ENCODE measurements around the gene LGALSL. TPM values are rescaled to one million over a fixed set of nuclear protein-coding genes. Genes with fewer than 3 reads are reported as not detected.
A peak's percentile ranks its signal among the peaks of the same experiment; 100 is the strongest.

Gene LGALSL
- total and polyA plus RNA-seq, 2 experiments from 2014 or later = 0.43 to 0.60 TPM

GRCh38 chr2:64423303-64423702, 30.7 kb upstream of the LGALSL start:
- no peak overlapping the region for H3K27ac ChIP-seq
- H3K79me2 ChIP-seq (ENCODE audit: insufficient read depth) = no peaks in the 10 kb centered on the region
- no peak overlapping the region for H2AFZ ChIP-seq
- no peak overlapping the region for H3K9ac ChIP-seq
- H3K9me2 ChIP-seq (ENCODE audit: insufficient read depth) = no peaks in the 10 kb centered on the region
- H3K4me3 ChIP-seq = no peak overlapping the region
- no peak for TF ChIP-seq EZH2phosphoT487 (IDR thresholded peaks at IDR 0.05; ENCODE audit: insufficient read depth, low read depth)
- no peak for TF ChIP-seq EZH2 (IDR thresholded peaks at IDR 0.05; ENCODE audit: insufficient read depth, poor library complexity, severe bottlenecking)
- no peaks in the 10 kb centered on the region for H3K36me3 ChIP-seq (ENCODE audit: low read depth)
- peaks cover 7% of the 10 kb centered on the region; the same call in 1 of the 2 replicates for H3K27me3 ChIP-seq (replicated peaks; ENCODE audit: insufficient read depth)
- in situ Hi-C loops (cut with MboI) = no loop called here
- no peak overlapping the region for H3K4me2 ChIP-seq (ENCODE audit: unreplicated experiment)
- no peaks in the 10 kb centered on the region for H3K9me3 ChIP-seq (ENCODE audit: low read depth)
- no peak for DNase-seq
- no peaks in the 10 kb centered on the region for H3F3A ChIP-seq (ENCODE audit: insufficient read depth)
- no peaks in the 10 kb centered on the region for H3K4me1 ChIP-seq (ENCODE audit: insufficient read depth)
- H4K20me1 ChIP-seq (ENCODE audit: insufficient read depth) = no peaks in the 10 kb centered on the region

- H4K20me1 ChIP-seq (ENCODE audit: insufficient read depth) = no peaks in the 10 kb centered on the region
- no peaks in the 10 kb centered on the region for H3K9me2 ChIP-seq (ENCODE audit: insufficient read depth)
- no peaks in the 10 kb centered on the region for H3F3A ChIP-seq (ENCODE audit: insufficient read depth)
- H3K9ac ChIP-seq = no peak overlapping the region
- no peak for DNase-seq
- in situ Hi-C loops (cut with MboI) = no loop called here
- H3K27ac ChIP-seq = no peak overlapping the region
- TF ChIP-seq EZH2 (IDR thresholded peaks at IDR 0.05; ENCODE audit: insufficient read depth, poor library complexity, severe bottlenecking) (no peak), EZH2phosphoT487 (IDR thresholded peaks at IDR 0.05; ENCODE audit: insufficient read depth, low read depth) (no peak)
- no peaks in the 10 kb centered on the region for H3K36me3 ChIP-seq (ENCODE audit: low read depth)
- H3K4me3 ChIP-seq = no peak overlapping the region
- H3K4me1 ChIP-seq (ENCODE audit: insufficient read depth) = no peaks in the 10 kb centered on the region
- H3K79me2 ChIP-seq (ENCODE audit: insufficient read depth) = no peaks in the 10 kb centered on the region
- H2AFZ ChIP-seq = no peak overlapping the region
- WGBS, 2 experiments (ENCODE audit: low coverage in 1 of 2, low lambda C conversion rate in 2 of 2, missing lambda C conversion rate in 2 of 2) = 38 to 53% methylated on average over 3 of the region's 3 CpGs
- H3K9me3 ChIP-seq (ENCODE audit: low read depth) = no peaks in the 10 kb centered on the region
- peaks cover 19% of the 10 kb centered on the region; the same call in 1 of the 2 replicates for H3K27me3 ChIP-seq (replicated peaks; ENCODE audit: insufficient read depth)
- H3K4me2 ChIP-seq (ENCODE audit: unreplicated experiment) = no peak overlapping the region
These were observed 29.5 kb upstream of the LGALSL start for GRCh38 chr2:64424416-64424987.

- H3K9ac ChIP-seq = no peak overlapping the region
- in situ Hi-C loops (cut with MboI) = no loop called here
- no peaks in the 10 kb centered on the region for H3F3A ChIP-seq (ENCODE audit: insufficient read depth)
- no peak for TF ChIP-seq EZH2phosphoT487 (IDR thresholded peaks at IDR 0.05; ENCODE audit: insufficient read depth, low read depth)
- no peak for TF ChIP-seq EZH2 (IDR thresholded peaks at IDR 0.05; ENCODE audit: insufficient read depth, poor library complexity, severe bottlenecking)
- H3K79me2 ChIP-seq (ENCODE audit: insufficient read depth) = no peaks in the 10 kb centered on the region
- no peaks in the 10 kb centered on the region for H3K36me3 ChIP-seq (ENCODE audit: low read depth)
- no peak overlapping the region for H3K4me2 ChIP-seq (ENCODE audit: unreplicated experiment)
- H4K20me1 ChIP-seq (ENCODE audit: insufficient read depth) = no peaks in the 10 kb centered on the region
- no peaks in the 10 kb centered on the region for H3K9me2 ChIP-seq (ENCODE audit: insufficient read depth)
- no peaks in the 10 kb centered on the region for H3K9me3 ChIP-seq (ENCODE audit: low read depth)
- no peaks in the 10 kb centered on the region for H3K4me1 ChIP-seq (ENCODE audit: insufficient read depth)
- peaks cover 30% of the 10 kb centered on the region for H3K27me3 ChIP-seq (replicated peaks; ENCODE audit: insufficient read depth)
- DNase-seq = peak; percentile 7
- H3K4me3 ChIP-seq = no peak overlapping the region
- WGBS, 2 experiments (ENCODE audit: low coverage in 1 of 2, low lambda C conversion rate in 2 of 2, missing lambda C conversion rate in 2 of 2) = 69% methylated on average over 5 of the region's 5 CpGs
- no peak overlapping the region for H3K27ac ChIP-seq
- H2AFZ ChIP-seq = no peak overlapping the region
These were observed 27.6 kb upstream of the LGALSL start for GRCh38 chr2:64426183-64426952.

GRCh38 chr2:64434039-64434657, 19.8 kb upstream of the LGALSL start:
- Histone ChIP-seq H3K4me3 (no peak overlapping the region), H3F3A (ENCODE audit: insufficient read depth) (no peaks in the 10 kb centered on the region), H4K20me1 (ENCODE audit: insufficient read depth) (no peaks in the 10 kb centered on the region), H3K4me1 (ENCODE audit: insufficient read depth) (no peaks in the 10 kb centered on the region), H3K36me3 (ENCODE audit: low read depth) (no peaks in the 10 kb centered on the region), H3K9me2 (ENCODE audit: insufficient read depth) (no peaks in the 10 kb centered on the region), H3K27ac (no peak overlapping the region), H3K9ac (no peak overlapping the region), H3K9me3 (ENCODE audit: low read depth) (no peaks in the 10 kb centered on the region), H2AFZ (no peak overlapping the region), H3K4me2 (ENCODE audit: unreplicated experiment) (no peak overlapping the region), H3K27me3 (replicated peaks; ENCODE audit: insufficient read depth) (peaks cover 65% of the 10 kb centered on the region), H3K79me2 (ENCODE audit: insufficient read depth) (no peaks in the 10 kb centered on the region)
- no peak for TF ChIP-seq EZH2phosphoT487 (IDR thresholded peaks at IDR 0.05; ENCODE audit: insufficient read depth, low read depth)
- no peak for TF ChIP-seq EZH2 (IDR thresholded peaks at IDR 0.05; ENCODE audit: insufficient read depth, poor library complexity, severe bottlenecking)
- 63 to 66% methylated on average over 4 of the region's 4 CpGs for WGBS, 2 experiments (ENCODE audit: low coverage in 1 of 2, low lambda C conversion rate in 2 of 2, missing lambda C conversion rate in 2 of 2)
- no peak for DNase-seq
- in situ Hi-C loops (cut with MboI) = no loop called here

Data from GM23248 (cell line).